Esophagus squamous epithelium (tissue), 5 donors: Measurements from ENCODE around the gene SERTM2. TPM values are rescaled to one million over a fixed set of nuclear protein-coding genes. Genes with fewer than 3 reads are reported as not detected.

Source experiments
- DNase-seq: peaks from one replicate; lab custom pipeline; 2025; lab: John Stamatoyannopoulos, UW
- H3K27ac ChIP-seq, 4 donors: fragments of 200-600 bp; sonication (generic); one replicate each; pipeline ENCODE4 v1.5.1; 2016 to 2019; ENCODE audit warnings: mild to moderate bottlenecking in 1 of 4
- H3K27me3 ChIP-seq, 4 donors: fragments of 200-600 bp; sonication (generic); 1 replicate in 3 of 4; 2 replicates in 1 of 4; pipeline versions ENCODE4 v1.5.1 to v1.6.0; 2017 to 2021; ENCODE audit warnings: antibody characterized with exemption in 1 of 4
- H3K36me3 ChIP-seq, 3 donors: fragments of 200-600 bp; sonication (generic); one replicate each; pipeline ENCODE4 v1.5.1; 2016 to 2019
- H3K4me1 ChIP-seq, 3 donors: fragments of 200-600 bp; sonication (generic); one replicate each; pipeline ENCODE4 v1.5.1; 2017 to 2019
- H3K4me3 ChIP-seq, 4 donors: fragments of 200-600 bp; sonication (generic); 1 replicate in 3 of 4; 2 replicates in 1 of 4; pipeline ENCODE4 v1.5.1; 2016 to 2019; ENCODE audit warnings: mild to moderate bottlenecking in 2 of 4, moderate library complexity in 1 of 4
- H3K9me3 ChIP-seq, 3 donors: fragments of 200-600 bp; sonication (generic); one replicate each; pipeline ENCODE4 v1.5.1; 2016 to 2019
- CTCF ChIP-seq, 6 experiments: fragments of 450-650 bp in 4 of 6; fragments of 200-600 bp in 2 of 6; sonication (generic) in 2 of 6; IDR thresholded peaks; one replicate each; pipeline ENCODE4 v1.5.1; 2016 to 2019; ENCODE audit warnings: antibody characterized with exemption in 6 of 6, mild to moderate bottlenecking in 4 of 6, moderate library complexity in 4 of 6
- POLR2A ChIP-seq, 4 donors: fragments of 450-650 bp; IDR thresholded peaks; one replicate each; pipeline ENCODE4 v1.6.1; 2017; ENCODE audit warnings: antibody characterized with exemption in 4 of 4, mild to moderate bottlenecking in 4 of 4, moderate library complexity in 3 of 4
- WGBS, 2 donors: methylation state at CpG; one replicate each; pipeline ENCODE4 v1.1.5; 2018; 5-methylcytosine and 5-hydroxymethylcytosine counted together
- intact Hi-C: fragments of 100-400 bp; cut with DNase I; formaldehyde crosslinking; loops from one replicate; pipeline ENCODE4 v1.15.0; 2022
- total RNA-seq, 4 donors: library from RNA; depleted of rRNA; stranded (reverse); fragments of >200 nt; gene quantifications; one replicate each; pipeline ENCODE4 v1.1.0, GENCODE V29; 2016
- donor health status: DM: yes; HTN: yes; CAD: no.

SERTM2 gene
- total RNA-seq, 4 donors from 2014 or later, result not detected

- Histone ChIP-seq H3K27me3 (no peaks in the 10 kb centered on the region), H3K36me3 (no peaks in the 10 kb centered on the region), H3K27ac (no peak overlapping the region), H3K4me3 (no peak overlapping the region), H3K9me3 (no peaks in the 10 kb centered on the region), H3K4me1 (no peaks in the 10 kb centered on the region)
- TF ChIP-seq POLR2A (IDR thresholded peaks at IDR 0.05) (no peak), CTCF (IDR thresholded peaks at IDR 0.05) (no peak)
- intact Hi-C loops, result no loop called here
- 43 to 53% methylated on average over 2 of the region's 2 CpGs for WGBS, 2 donors
- no peak for DNase-seq
Observed at GRCh38 chrX:111483135-111483534, 28.3 kb upstream of the SERTM2 start.

- no peak for DNase-seq
- Histone ChIP-seq H3K36me3 (no peaks in the 10 kb centered on the region), H3K4me3 (no peak overlapping the region), H3K4me1 (no peaks in the 10 kb centered on the region), H3K27ac (no peak overlapping the region), H3K9me3 (no peaks in the 10 kb centered on the region), H3K27me3 (no peaks in the 10 kb centered on the region)
- TF ChIP-seq POLR2A (IDR thresholded peaks at IDR 0.05), result no peak
- TF ChIP-seq CTCF (IDR thresholded peaks at IDR 0.05), result no peak
- intact Hi-C loops, result no loop called here
Observed at GRCh38 chrX:111483881-111484280, 27.6 kb upstream of the SERTM2 start.

- Histone ChIP-seq H3K27ac (no peak overlapping the region), H3K4me1 (no peaks in the 10 kb centered on the region), H3K4me3 (no peak overlapping the region), H3K27me3 (no peaks in the 10 kb centered on the region), H3K9me3 (no peaks in the 10 kb centered on the region), H3K36me3 (no peaks in the 10 kb centered on the region)
- no peak for DNase-seq
- TF ChIP-seq POLR2A (IDR thresholded peaks at IDR 0.05) (no peak), CTCF (IDR thresholded peaks at IDR 0.05) (no peak)
- intact Hi-C loops, result no loop called here
Observed at GRCh38 chrX:111490688-111491087, 20.8 kb upstream of the SERTM2 start.

GRCh38 chrX:111492085-111492484 lies 19.4 kb upstream of the SERTM2 start:
- H3K4me3 ChIP-seq, result no peak overlapping the region
- no peak overlapping the region for H3K27ac ChIP-seq
- no peak for TF ChIP-seq CTCF (IDR thresholded peaks at IDR 0.05)
- TF ChIP-seq POLR2A (IDR thresholded peaks at IDR 0.05), result no peak
- 63 to 67% methylated on average over 4 of the region's 4 CpGs for WGBS, 2 donors
- DNase-seq, result no peak
- no peaks in the 10 kb centered on the region for H3K4me1 ChIP-seq
- H3K27me3 ChIP-seq, result peaks cover 0 to under 1% (median 0%) of the 10 kb centered on the region in 4 donors
- no peaks in the 10 kb centered on the region for H3K9me3 ChIP-seq
- intact Hi-C loops, result no loop called here
- no peaks in the 10 kb centered on the region for H3K36me3 ChIP-seq

- TF ChIP-seq CTCF (IDR thresholded peaks at IDR 0.05), result no peak
- no peak for TF ChIP-seq POLR2A (IDR thresholded peaks at IDR 0.05)
- intact Hi-C loops, result no loop called here
- Histone ChIP-seq H3K4me1 (no peaks in the 10 kb centered on the region), H3K27ac (no peak overlapping the region), H3K9me3 (no peaks in the 10 kb centered on the region), H3K4me3 (no peak overlapping the region), H3K27me3 (peaks cover 0 to 4% (median 0%) of the 10 kb centered on the region in 4 donors), H3K36me3 (no peaks in the 10 kb centered on the region)
- 53 to 73% methylated on average over 3 of the region's 3 CpGs for WGBS, 2 donors
- no peak for DNase-seq
Observed at GRCh38 chrX:111498538-111499103, 12.8 kb upstream of the SERTM2 start.
